ENCODE data around the gene ALDH3B2.

GRCh38 chr11:67644042-67644441, 30.4 kb downstream of the ALDH3B2 start:
- TF ChIP-seq POLR2AphosphoS5 (IDR thresholded peaks at IDR 0.05): no peak
- TF ChIP-seq CTCF (IDR thresholded peaks at IDR 0.05): no peak

Measured in gastroesophageal sphincter (tissue), 3 donors.